Loucy (cell line): Measurements from ENCODE around the gene GABRR1.

ENCODE experiments used
- H2AFZ ChIP-seq: fragments of 200-600 bp; sonication (generic); 2 replicates; pipeline ENCODE4 v1.6.0; 2016; ENCODE audit warnings: antibody characterized with exemption, mild to moderate bottlenecking, low read length, moderate library complexity
- H3F3A ChIP-seq: fragments of 200-600 bp; 2 replicates; pipeline ENCODE4 v1.6.0; 2016; ENCODE audit warnings: antibody characterized with exemption, low read depth, mild to moderate bottlenecking
- H3K27me3 ChIP-seq: fragments of 200-600 bp; sonication (generic); 2 replicates; pipeline ENCODE4 v1.6.1; 2014; ENCODE audit warnings: low read length, mild to moderate bottlenecking; ENCODE audit not compliant: insufficient read depth, poor library complexity, severe bottlenecking
- H3K36me3 ChIP-seq: fragments of 200-600 bp; sonication (generic); 2 replicates; pipeline ENCODE4 v1.6.1; 2016; ENCODE audit warnings: low read length; ENCODE audit not compliant: insufficient read depth
- H3K4me1 ChIP-seq: fragments of 200-600 bp; sonication (generic); 2 replicates; pipeline ENCODE4 v1.5.1; 2014; ENCODE audit warnings: low read length, mild to moderate bottlenecking; ENCODE audit not compliant: insufficient read depth, poor library complexity, severe bottlenecking
- H3K4me2 ChIP-seq: fragments of 200-600 bp; sonication (generic); 2 replicates; pipeline ENCODE4 v1.6.0; 2014; ENCODE audit warnings: antibody characterized with exemption, low read length, low read depth, mild to moderate bottlenecking; ENCODE audit not compliant: poor library complexity, severe bottlenecking
- H3K4me3 ChIP-seq: fragments of 200-600 bp; sonication (generic); 2 replicates; pipeline ENCODE4 v1.5.1; 2014; ENCODE audit warnings: low read length, mild to moderate bottlenecking, mixed read lengths; ENCODE audit not compliant: poor library complexity, severe bottlenecking
- H3K79me2 ChIP-seq: fragments of 200-600 bp; sonication (generic); 2 replicates; pipeline ENCODE4 v1.6.1; 2014; ENCODE audit warnings: low read length; ENCODE audit not compliant: insufficient read depth
- H3K9ac ChIP-seq: fragments of 200-600 bp; sonication (generic); 2 replicates; pipeline ENCODE4 v1.6.0; 2014; ENCODE audit warnings: mild to moderate bottlenecking, low read depth, low read length, moderate library complexity; ENCODE audit not compliant: poor library complexity, severe bottlenecking
- H3K9me2 ChIP-seq: fragments of 200-600 bp; sonication (generic); replicated peaks from 2 replicates; pipeline ENCODE4 v1.6.1; 2016; ENCODE audit warnings: low read depth, low read length, mixed read lengths
- H3K9me3 ChIP-seq: fragments of 200-600 bp; sonication (generic); 2 replicates; pipeline ENCODE4 v1.6.1; 2014; ENCODE audit warnings: mild to moderate bottlenecking, antibody characterized with exemption, low read length, low read depth; ENCODE audit not compliant: insufficient read depth
- H4K20me1 ChIP-seq: fragments of 200-600 bp; sonication (generic); 2 replicates; pipeline ENCODE4 v1.6.0; 2014; ENCODE audit warnings: antibody characterized with exemption, low read length, mild to moderate bottlenecking; ENCODE audit not compliant: insufficient read depth, poor library complexity, severe bottlenecking
- EZH2phosphoT487 ChIP-seq: fragments of 200-600 bp; IDR thresholded peaks from 2 replicates; pipeline ENCODE4 v1.6.1; 2018; ENCODE audit warnings: antibody characterized with exemption, mild to moderate bottlenecking, moderate library complexity, borderline replicate concordance
- TF ChIP-seq, protein P1 (sequence below): fragments of 200-600 bp; sonication (generic); conservative IDR thresholded peaks from 2 replicates; pipeline ENCODE4 v1.5.1; 2014; ENCODE audit warnings: mild to moderate bottlenecking, antibody characterized with exemption, low read length

GABRR1 gene

GRCh38 chr6:89144354-89144906, 72.7 kb downstream of the GABRR1 start:
- no peaks in the 10 kb centered on the region for H3K9me3 ChIP-seq
- H3K9ac ChIP-seq: peak overlapping the region; percentile 86
- peaks cover 32% of the 10 kb centered on the region for H3K79me2 ChIP-seq
- no peak for TF ChIP-seq EZH2phosphoT487
- TF ChIP-seq, protein P1, sequence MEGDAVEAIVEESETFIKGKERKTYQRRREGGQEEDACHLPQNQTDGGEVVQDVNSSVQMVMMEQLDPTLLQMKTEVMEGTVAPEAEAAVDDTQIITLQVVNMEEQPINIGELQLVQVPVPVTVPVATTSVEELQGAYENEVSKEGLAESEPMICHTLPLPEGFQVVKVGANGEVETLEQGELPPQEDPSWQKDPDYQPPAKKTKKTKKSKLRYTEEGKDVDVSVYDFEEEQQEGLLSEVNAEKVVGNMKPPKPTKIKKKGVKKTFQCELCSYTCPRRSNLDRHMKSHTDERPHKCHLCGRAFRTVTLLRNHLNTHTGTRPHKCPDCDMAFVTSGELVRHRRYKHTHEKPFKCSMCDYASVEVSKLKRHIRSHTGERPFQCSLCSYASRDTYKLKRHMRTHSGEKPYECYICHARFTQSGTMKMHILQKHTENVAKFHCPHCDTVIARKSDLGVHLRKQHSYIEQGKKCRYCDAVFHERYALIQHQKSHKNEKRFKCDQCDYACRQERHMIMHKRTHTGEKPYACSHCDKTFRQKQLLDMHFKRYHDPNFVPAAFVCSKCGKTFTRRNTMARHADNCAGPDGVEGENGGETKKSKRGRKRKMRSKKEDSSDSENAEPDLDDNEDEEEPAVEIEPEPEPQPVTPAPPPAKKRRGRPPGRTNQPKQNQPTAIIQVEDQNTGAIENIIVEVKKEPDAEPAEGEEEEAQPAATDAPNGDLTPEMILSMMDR: no peak
- H2AFZ ChIP-seq: no peak overlapping the region
- peaks cover 46% of the 10 kb centered on the region for H3K4me1 ChIP-seq
- H3F3A ChIP-seq: 0 out of 2 replicates have a peak, but pooled peaks cover 4% of the 10 kb centered on the region
- H3K27me3 ChIP-seq: no peaks in the 10 kb centered on the region
- peaks cover 2% of the 10 kb centered on the region for H4K20me1 ChIP-seq
- H3K9me2 ChIP-seq: no peaks in the 10 kb centered on the region
- peak overlapping the region; percentile 97 for H3K4me3 ChIP-seq
- H3K36me3 ChIP-seq: no peaks in the 10 kb centered on the region
- peak overlapping the region; percentile 77 for H3K4me2 ChIP-seq

DNA sequence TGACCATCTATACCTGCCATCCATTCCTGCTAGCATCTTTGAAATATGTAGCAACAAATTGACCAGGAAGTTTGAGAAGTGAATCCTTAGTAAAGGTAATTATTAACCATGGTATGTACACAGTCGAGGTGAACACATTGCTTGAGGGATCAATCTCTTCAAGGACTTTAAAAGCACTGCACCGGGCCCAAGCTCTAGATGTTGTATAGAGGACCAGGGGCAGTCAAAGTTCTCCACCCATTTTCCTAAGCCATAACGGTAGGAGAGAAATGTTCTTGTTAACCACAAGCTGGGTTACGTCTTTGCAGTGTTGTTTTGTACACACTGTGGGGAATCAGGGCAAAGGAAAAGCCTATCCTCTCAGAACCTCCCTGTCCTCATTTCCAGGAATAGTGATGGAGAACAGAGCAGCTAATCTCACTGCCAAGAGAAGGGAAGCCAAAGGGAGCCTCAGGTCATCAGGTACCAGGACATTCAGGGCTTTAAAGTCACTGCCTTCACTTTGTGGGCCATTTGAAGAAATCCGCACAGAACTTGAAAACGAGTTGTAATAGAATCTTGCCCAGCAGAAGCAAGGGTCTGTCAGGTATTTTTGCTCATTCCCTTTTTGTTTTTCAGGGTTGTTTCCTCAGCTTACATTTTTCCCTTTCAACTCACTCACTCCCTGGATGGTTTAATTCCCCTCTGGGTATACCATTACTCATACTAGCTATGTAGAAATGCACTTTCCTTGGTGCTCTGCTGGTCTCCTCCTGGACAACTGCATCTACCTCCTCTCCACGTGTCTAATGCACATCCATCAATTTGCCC, 76.6 kb downstream of the GABRR1 start:
- no peaks in the 10 kb centered on the region for H4K20me1 ChIP-seq
- peaks cover 22% of the 10 kb centered on the region for H3K4me1 ChIP-seq
- no peak for TF ChIP-seq EZH2phosphoT487
- H2AFZ ChIP-seq: no peak overlapping the region
- H3K4me2 ChIP-seq: no peak overlapping the region
- H3K9me2 ChIP-seq: no peaks in the 10 kb centered on the region
- no peak overlapping the region for H3K4me3 ChIP-seq
- no peaks in the 10 kb centered on the region for H3K36me3 ChIP-seq
- H3K79me2 ChIP-seq: no peaks in the 10 kb centered on the region
- no peaks in the 10 kb centered on the region for H3K27me3 ChIP-seq
- H3K9me3 ChIP-seq: no peaks in the 10 kb centered on the region
- H3K9ac ChIP-seq: no peak overlapping the region
- H3F3A ChIP-seq: 0 out of 2 replicates have a peak, but pooled peaks cover 3% of the 10 kb centered on the region

- Histone ChIP-seq H4K20me1 (no peaks in the 10 kb centered on the region), H3K9ac (no peak overlapping the region), H3F3A (no peaks in the 10 kb centered on the region), H3K4me3 (no peak overlapping the region), H3K36me3 (no peaks in the 10 kb centered on the region), H3K4me1 (peaks cover 14% of the 10 kb centered on the region), H3K27me3 (no peaks in the 10 kb centered on the region), H3K4me2 (no peak overlapping the region), H2AFZ (no peak overlapping the region), H3K79me2 (no peaks in the 10 kb centered on the region), H3K9me2 (no peaks in the 10 kb centered on the region), H3K9me3 (no peaks in the 10 kb centered on the region)
- TF ChIP-seq EZH2phosphoT487: no peak
- TF ChIP-seq, protein P1: no peak
Observed at GRCh38 chr6:89139509-89140346, 77.4 kb downstream of the GABRR1 start.
